ENCODE measurements around the gene ARG2.

GRCh38 chr14:67673451-67673850 lies 53.7 kb downstream of the ARG2 start:
- TF ChIP-seq CTCF (IDR thresholded peaks at IDR 0.05) (no peak), POLR2A (IDR thresholded peaks at IDR 0.05) (no peak)
